GM19438 (cell line): ENCODE results near the gene PODXL2.
"Not testable (repeated sequence)": the region's sequence is repeated elsewhere in the genome, so short reads cannot be mapped to it uniquely, and the experiment has no call there.

ENCODE experiments used
- ATAC-seq: cut with Tn5 transposase; IDR thresholded peaks from one replicate; pipeline ENCODE4 v1.9.1; 2021; ENCODE audit warnings: low read depth; ENCODE audit not compliant: unreplicated experiment

PODXL2 gene

DNA sequence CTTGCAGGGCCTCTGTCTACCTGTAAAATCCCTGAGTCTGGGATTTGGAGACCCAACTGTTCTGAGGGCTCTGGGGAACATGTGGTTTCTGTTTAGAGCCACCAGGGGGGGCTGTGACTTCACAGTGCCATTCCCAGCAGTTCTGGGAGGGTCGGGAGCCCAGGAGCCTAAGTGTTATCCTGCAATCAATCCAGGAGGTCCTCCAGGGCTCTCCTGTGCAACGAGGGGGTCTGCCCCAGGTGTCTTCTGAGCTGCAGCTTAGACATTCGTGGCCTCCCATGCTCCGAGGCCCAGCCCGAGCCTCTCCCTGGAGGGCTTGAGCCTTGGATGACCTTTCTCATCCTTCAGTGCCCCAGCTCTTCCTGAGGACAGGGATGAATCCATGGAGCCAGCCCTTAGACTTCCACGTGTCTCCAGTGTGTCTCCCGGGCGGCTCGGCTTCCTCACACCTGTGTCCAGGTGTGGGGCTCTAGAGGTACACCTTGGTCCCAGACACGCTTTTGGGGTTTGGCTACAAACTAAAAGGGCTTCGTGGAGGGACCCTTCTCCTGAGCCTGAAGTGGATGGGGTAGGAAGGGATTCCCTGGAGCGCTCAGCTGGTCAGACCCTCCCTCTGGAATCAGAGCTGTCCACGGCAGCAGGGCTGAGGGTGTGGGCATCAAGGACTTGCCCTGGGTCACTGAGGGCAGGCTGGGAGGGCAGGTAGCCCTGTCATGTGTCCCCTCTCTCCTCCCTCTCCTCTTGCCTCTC is 23.4 kb downstream of the PODXL2 start:
- ATAC-seq: no peak

DNA sequence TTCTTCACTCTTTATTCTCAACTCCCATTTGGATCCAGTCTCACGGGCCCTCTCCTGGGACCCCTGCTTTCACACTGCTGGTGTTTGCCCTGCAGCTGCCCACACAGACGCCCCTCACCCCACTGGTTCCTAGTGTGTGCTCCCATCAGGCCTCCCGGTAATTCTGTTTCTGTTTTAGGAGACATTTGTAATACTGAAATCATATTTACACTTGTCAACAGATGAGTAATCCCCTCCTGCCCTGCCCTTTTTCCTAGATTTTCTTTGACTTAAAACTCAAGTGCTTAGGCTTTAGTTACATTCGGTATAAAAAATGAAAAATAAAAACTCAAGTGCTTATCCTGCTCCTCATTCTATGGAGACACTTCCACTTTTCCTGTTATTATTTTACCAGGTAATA is 25.4 kb downstream of the PODXL2 start:
- ATAC-seq: no peak

DNA sequence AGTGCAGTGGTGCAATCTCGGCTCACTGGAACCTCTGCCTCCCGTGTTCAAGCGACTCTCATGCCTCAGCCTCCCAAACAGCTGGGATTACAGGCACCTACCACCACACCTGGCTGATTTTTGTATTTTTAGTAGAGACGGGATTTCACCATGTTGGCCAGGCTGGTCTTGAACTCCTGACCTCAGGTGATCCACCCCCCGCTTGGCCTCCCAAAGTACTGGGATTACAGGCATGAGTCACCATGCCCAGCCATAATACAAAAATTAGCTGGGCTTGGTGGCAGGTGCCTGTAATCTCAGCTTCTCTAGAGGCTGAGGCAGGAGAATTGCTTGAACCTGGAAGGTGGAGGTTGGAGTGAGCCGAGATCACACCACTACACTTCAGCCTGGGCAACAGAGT is 26.0 kb downstream of the PODXL2 start:
- ATAC-seq: not testable (repeated sequence)

DNA sequence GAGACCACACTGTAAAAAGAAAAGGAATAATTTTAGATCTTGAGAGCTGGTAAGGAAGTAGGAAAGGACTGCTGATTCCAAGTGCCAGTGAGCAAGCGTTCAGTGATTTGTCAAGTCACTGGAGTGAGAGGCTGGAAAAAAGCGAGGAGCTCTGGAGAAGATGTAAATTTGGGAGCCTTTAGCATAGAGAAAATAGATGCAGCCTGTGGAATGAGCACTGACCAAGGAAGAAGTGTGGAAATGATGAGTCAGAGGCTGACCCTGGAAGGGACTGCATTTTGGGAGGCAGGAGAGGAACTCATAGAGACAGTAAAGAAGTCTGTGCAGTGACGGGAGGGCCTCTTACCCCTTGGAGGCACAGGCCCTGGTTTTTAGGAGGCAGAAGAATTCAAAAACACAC is 26.7 kb downstream of the PODXL2 start:
- no peak for ATAC-seq

DNA sequence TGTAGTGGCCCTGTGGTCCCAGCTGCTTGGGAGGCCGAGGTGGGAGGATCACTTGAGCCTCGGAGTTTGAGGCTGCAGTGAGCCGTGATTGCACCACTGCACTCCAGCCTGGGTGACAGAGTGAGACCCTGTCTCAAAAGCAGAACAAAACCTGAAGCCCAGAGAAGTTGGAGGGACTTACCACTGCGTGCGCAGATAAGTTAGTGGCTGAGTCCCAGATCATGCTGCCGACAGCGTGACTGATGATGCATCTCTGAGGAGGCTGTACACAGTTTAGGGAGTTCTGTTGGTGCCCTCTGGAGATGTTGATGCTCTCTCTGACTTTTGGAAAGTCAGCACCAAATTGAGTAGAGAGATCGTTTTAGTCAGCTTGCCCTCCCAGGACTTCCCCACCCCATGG is 27.9 kb downstream of the PODXL2 start:
- ATAC-seq: no peak

DNA sequence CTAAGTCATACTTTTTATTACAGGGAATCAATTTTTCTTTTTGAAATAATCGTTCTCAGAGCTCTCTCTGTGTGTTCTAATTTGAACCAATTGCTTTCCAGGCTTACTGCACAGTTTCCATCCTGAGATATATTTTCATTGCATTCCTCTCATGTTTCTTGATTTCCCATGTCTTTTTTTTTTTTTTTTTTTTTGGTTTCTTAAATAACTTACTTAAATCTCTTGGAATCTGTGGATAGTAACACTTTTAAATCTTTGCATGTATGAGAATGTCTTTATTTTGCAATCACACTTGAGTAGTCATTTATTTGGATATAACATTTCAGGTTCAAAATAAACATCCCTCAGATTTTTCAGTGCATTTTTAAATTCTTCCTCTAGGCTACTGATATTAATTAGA is 29.2 kb downstream of the PODXL2 start:
- ATAC-seq: no peak

DNA sequence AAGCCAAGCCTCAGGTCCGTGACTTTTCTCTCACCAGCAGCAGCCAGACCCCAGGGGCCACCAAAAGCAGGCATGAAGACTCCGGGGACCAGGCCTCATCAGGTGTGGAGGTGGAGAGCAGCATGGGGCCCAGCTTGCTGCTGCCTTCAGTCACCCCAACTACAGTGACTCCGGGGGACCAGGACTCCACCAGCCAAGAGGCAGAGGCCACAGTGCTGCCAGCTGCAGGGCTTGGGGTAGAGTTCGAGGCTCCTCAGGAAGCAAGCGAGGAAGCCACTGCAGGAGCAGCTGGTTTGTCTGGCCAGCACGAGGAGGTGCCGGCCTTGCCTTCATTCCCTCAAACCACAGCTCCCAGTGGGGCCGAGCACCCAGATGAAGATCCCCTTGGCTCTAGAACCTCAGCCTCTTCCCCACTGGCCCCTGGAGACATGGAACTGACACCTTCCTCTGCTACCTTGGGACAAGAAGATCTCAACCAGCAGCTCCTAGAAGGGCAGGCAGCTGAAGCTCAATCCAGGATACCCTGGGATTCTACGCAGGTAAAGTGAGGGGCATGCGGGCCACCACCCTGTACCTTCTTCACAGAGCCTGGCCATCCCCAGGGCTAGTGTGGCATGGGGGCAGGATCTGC is 31.8 kb downstream of the PODXL2 start:
- no peak for ATAC-seq

DNA sequence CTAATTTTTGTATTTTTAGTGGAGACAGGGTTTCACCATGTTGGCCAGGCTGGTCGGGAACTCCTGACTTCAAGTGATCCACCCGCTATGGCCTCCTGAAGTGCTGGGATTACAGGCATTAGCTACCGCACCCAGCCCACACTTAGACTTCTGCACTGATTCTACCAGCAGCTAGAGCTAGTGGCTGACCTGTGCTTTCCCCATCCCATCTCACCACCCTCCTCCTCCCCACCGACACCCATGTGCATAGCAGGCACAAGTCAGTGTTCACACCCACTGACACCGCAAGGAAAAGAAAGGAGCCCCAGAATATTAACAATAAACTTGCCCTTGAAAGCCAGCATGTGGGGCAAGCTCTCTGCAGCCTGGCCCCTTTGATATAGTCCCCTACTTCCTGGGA is 32.6 kb downstream of the PODXL2 start:
- no peak for ATAC-seq

DNA sequence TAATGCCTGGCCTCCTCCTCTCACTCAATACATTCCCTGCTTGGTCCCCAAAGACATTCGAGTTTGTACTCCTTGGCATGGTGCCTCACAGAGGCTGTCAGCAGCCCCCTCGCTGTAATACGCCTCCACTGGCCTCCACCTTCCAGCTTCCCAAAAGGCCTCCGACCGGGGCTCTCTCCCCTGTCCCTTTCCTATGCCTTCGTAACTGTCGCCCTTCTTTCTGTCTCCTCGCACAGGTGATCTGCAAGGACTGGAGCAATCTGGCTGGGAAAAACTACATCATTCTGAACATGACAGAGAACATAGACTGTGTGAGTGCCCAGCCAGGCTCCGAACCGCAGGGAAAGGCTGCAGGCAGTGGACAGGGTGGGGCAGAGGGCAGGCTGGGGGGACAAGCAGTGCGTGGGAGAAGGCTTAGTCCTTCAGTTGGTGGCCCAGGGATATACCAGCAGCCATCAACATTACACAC is 33.0 kb downstream of the PODXL2 start:
- ATAC-seq: no peak

DNA sequence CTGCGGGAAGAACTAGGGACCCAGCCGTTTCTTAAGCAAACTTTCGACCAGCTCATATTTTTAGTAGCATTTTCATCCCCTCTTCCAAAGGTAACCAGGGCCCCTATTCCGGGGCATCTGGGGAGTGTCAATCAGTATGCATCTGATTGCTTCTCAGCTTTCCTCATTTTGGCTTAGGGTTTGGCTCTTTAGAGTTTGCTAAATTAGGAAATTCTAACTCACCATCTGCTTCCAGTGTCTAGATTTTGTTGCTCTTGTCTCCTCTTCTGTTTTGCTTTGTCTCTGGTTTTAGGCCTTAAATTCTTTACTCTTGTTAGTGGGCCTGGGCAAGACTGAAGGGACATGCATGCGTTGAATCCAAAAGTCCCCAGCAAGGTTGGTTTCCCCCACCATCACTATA is 34.2 kb downstream of the PODXL2 start:
- ATAC-seq: no peak

DNA sequence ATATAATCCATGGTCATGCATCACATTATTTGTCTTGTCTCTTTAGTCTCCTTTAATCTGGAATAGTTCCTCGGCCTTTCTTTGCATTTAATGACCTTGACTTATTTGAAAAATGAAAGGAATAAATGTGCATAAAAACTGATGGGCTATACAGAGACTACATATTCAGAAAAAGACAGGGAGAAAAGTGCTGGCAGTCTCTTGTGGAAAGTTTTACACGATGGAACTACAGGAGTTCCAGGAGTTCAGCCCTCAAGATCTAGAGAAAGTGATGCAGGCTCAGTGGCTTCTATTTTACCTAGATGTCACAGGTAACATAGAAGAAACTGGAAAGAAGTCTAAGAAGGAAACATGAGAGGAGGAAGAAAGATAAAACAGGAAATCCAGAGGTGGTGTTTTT is 36.2 kb downstream of the PODXL2 start:
- ATAC-seq: no peak

DNA sequence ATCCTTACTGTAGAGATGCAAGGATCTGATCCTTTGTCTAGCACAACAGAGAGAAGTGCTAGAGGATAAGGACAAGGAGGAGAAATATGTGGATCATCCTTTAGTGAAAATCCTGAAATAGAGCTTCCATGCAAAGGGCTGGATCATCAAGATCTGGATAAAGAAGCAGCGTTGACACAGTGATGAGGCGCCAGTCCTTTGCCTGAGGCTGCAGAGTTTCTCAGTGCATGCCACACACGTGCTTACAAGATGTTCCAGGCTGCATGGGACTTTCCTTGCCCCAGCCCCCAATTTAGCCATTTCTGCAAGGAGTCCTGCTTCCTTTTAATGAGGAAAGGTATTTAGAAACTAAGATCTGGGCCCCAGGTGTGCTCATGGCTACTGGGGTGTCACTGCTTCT is 36.6 kb downstream of the PODXL2 start:
- ATAC-seq: no peak

DNA sequence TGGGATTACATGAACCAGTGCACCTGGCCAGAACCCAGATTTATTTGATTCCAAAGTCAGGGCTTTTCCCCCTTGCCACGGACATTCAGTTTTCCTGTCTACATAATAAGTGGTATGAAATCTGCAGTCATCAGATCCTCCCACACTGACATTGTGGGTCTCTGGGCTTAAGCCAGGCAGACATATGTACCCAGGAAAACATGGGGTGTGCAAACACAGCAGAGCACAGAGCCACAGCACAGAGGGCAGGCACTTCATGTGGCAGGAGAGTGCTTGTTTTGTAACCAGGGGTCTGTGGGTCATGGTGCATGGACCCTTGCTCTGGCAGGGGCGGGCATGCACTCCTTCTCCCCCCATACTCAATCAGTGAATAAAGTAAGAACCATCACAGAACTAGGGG is 37.7 kb downstream of the PODXL2 start:
- ATAC-seq: no peak

DNA sequence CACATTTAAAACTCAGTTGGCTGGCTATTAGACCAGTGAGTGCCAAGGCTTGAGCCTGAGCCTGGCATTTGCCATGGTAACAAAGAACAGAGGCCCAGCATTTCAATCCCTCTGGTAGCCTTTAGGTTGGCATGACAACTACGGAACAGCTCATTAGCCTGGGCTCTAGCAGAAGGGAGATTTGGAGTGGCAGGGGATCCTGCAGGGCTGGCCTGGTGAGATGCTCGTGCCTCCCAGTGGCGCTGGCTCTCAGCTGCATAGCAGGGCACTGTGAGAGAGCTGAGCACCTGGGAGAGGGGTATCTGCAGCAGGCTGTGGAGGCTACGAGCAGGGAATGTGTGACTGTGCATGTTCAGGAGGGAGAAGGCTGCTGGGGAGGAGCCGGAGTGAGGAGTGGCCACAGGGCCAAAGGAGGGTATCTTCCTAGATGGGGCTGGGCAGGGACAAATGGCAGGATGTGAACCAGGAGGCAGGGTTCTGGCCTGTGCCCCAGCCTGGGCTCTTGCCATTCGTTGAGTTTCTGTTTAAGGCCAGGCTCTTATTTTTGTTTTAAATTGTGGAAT is 38.2 kb downstream of the PODXL2 start:
- ATAC-seq: no peak

DNA sequence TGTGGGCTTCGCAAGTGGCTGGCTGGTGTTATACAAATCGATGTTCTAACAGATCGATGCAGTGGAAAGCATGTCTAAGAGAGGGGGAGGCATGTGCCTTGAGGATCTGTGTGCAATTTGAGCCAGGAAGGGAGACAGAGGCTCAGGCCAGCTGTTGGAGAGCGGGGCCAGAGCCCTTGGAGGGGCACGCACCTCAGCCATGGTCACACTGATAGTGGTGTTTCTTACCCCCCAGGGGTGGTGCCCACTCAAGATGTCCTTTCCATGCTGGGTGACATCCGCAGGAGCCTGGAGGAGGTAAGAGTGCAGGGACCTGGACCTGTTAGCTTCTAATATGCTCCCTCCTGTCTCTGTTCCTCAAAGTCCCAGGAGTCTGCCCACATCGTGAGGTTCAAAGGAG is 39.9 kb downstream of the PODXL2 start:
- ATAC-seq: no peak

DNA sequence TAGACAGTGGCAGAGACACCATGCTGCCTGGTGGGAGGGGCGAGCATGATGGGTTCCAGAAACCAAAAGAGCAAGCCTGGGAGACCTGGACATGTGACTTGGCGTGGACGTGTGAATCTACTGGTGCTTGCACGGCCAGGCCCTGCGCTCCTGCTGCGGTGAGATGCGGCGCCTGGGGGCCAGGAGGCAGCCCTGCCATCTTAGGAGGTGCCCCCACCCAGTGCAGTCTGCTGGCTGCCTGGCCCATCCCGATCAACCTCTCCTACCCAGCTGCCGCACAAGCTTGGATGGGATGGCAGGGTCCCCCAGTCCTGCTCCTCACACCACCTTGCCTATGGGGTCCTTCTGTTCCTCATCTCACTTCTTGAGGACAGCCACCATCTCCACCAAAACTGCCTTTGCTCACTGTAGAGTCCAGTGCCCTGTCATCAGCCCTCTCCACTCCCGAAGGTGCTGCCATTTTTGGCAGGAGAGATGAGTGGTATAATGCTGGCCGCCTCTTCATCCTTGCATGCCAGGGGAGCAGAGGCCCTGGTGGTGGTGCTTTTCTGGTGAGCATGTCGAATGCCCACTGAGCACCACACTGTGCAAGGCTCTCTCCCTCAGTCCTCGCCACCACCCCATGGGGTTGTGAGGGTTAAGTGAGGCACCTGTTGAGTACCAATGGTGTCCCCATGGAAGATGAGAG is 40.7 kb downstream of the PODXL2 start:
- no peak for ATAC-seq

DNA sequence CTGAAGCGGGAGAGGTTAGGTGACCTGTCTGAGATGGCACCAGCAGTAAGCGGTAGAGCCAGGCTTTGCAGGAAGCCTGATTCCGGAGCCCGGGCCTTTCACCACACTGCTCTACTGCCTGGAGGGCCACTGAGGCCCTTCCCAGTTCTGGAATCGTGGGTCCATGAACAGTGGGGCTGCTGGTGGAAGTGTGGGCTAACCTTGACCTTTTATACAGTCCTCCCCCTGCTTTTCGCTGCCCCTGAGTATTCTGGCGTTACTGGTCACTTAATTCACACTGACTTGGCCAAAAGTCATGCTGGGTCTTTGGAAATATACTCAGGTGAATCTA is 41.2 kb downstream of the PODXL2 start:
- ATAC-seq: no peak

DNA sequence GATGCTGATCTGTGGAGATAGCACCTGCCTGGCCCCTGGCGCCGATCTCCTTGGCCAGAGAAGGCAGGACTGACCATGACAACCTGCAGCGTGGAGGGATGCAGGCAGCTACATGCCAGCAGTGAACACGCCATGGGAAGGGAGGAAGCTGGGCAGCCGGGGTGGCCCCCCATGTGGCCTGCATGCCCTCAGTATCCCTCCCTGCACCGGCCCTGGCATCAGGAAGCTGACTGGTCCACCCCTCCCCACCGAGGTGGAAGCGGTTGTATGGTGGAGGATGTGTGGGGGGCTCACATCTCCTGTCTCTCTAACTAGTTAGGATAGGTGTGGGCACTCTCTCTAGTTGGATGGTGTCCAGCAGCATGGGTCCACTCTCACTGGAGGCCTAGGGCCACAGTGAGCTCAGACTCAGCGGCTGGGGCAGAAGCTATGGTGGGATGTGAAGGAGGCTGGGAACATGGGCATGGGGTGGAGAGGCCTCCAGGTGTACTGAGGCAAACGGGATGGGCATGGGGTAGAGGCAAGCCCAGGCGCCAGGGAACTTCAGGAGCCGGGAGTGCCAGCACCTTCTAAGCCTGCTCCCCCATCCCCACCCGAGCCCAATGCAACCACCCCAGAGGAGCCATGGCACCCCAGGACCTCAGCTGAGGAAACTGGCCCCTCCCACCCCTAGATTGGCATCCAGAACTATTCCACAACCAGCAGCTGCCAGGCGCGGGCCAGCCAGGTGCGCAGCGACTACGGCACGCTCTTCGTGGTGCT is 42.0 kb downstream of the PODXL2 start:
- no peak for ATAC-seq

DNA sequence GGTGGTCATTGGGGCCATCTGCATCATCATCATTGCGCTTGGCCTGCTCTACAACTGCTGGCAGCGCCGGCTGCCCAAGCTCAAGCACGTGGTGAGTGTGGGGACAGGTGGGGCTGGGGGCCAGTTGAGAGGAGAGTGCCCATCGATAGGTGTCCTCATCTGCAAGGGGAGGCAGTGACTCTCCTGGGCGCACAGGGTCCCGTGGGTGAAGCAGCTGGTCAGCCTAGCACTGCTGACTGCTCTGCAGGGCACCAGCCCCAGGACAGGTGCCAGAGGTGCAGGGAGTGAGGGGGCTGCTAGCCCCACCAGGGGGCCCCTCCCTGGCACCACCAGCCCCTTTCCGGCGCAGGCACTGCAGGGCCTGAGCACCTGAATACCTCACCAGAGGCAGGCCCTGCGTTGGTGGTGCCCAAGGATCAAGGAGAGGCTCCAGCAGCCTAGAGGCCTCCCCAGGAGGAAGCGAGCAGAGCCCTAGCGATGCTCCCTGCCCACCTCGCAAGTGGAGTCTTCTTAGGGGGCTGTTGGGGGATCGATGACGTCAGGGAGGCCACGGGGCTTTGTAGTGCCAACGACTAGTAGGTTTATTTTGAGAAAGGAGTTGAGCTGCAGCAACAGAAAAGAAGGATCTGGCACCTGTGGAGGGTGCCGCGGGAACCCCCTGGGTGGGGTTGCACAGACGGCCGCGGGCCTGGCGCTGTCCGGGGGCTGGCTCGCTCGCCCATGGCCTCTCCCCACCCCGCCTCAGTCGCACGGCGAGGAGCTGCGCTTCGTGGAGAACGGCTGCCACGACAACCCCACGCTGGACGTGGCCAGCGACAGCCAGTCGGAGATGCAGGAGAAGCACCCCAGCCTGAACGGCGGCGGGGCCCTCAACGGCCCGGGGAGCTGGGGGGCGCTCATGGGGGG is 42.8 kb downstream of the PODXL2 start:
- peak; percentile 16 for ATAC-seq
